Ishikawa (cell line): ENCODE measurements around the gene PSMA7.

Experiments
- CEBPB ChIP-seq: IDR thresholded peaks from 2 replicates; pipeline ENCODE4 v1.6.1; 2012
- CREB1 ChIP-seq: IDR thresholded peaks from 2 replicates; pipeline ENCODE4 v1.6.1; 2012; ENCODE audit warnings: low read depth
- EGR1 ChIP-seq: IDR thresholded peaks from 2 replicates; pipeline ENCODE4 v1.6.1; 2012
- EP300 ChIP-seq: IDR thresholded peaks from 2 replicates; pipeline ENCODE4 v1.6.1; 2012; ENCODE audit warnings: borderline replicate concordance
- FOXM1 ChIP-seq: IDR thresholded peaks from 2 replicates; pipeline ENCODE4 v1.6.1; 2012; ENCODE audit warnings: low read depth, borderline replicate concordance
- NFIC ChIP-seq: IDR thresholded peaks from 2 replicates; pipeline ENCODE4 v1.6.1; 2012
- RAD21 ChIP-seq: IDR thresholded peaks from 2 replicates; pipeline ENCODE4 v1.6.1; 2012; ENCODE audit warnings: low read depth
- TAF1 ChIP-seq: IDR thresholded peaks from 2 replicates; pipeline ENCODE4 v1.6.1; 2012; ENCODE audit warnings: low read depth, mild to moderate bottlenecking
- TCF12 ChIP-seq: IDR thresholded peaks from 2 replicates; pipeline ENCODE4 v1.6.1; 2012; ENCODE audit warnings: low read depth
- TEAD4 ChIP-seq: IDR thresholded peaks from 2 replicates; pipeline ENCODE4 v1.6.1; 2012
- YY1 ChIP-seq: IDR thresholded peaks from 2 replicates; pipeline ENCODE4 v1.6.1; 2012; ENCODE audit warnings: low read depth
- ZBTB7A ChIP-seq: IDR thresholded peaks from 2 replicates; pipeline ENCODE4 v1.6.1; 2012; ENCODE audit warnings: low read depth
- TF ChIP-seq, protein P1 (sequence below): IDR thresholded peaks from 2 replicates; pipeline ENCODE4 v1.6.1; 2012
- TF ChIP-seq, protein P2 (sequence below): IDR thresholded peaks from 2 replicates; pipeline ENCODE4 v1.6.1; 2012
- TF ChIP-seq, protein P3 (sequence below): IDR thresholded peaks from 2 replicates; pipeline ENCODE4 v1.6.1; 2012; ENCODE audit warnings: low read depth, mild to moderate bottlenecking

PSMA7 gene

GRCh38 chr20:62174870-62175624, 31.9 kb upstream of the PSMA7 start:
- TF ChIP-seq NFIC (no peak), CREB1 (no peak), EP300 (no peak), TCF12 (no peak), FOXM1 (no peak), TEAD4 (no peak), CEBPB (no peak), ZBTB7A (no peak), YY1 (no peak), TAF1 (no peak), EGR1 (no peak), RAD21 (no peak)
- TF ChIP-seq, protein P1, sequence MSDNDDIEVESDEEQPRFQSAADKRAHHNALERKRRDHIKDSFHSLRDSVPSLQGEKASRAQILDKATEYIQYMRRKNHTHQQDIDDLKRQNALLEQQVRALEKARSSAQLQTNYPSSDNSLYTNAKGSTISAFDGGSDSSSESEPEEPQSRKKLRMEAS = no peak
- TF ChIP-seq, protein P2, sequence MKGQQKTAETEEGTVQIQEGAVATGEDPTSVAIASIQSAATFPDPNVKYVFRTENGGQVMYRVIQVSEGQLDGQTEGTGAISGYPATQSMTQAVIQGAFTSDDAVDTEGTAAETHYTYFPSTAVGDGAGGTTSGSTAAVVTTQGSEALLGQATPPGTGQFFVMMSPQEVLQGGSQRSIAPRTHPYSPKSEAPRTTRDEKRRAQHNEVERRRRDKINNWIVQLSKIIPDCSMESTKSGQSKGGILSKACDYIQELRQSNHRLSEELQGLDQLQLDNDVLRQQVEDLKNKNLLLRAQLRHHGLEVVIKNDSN = no peak

- no peak for TF ChIP-seq TCF12
- no peak for TF ChIP-seq ZBTB7A
- TF ChIP-seq, protein P3, sequence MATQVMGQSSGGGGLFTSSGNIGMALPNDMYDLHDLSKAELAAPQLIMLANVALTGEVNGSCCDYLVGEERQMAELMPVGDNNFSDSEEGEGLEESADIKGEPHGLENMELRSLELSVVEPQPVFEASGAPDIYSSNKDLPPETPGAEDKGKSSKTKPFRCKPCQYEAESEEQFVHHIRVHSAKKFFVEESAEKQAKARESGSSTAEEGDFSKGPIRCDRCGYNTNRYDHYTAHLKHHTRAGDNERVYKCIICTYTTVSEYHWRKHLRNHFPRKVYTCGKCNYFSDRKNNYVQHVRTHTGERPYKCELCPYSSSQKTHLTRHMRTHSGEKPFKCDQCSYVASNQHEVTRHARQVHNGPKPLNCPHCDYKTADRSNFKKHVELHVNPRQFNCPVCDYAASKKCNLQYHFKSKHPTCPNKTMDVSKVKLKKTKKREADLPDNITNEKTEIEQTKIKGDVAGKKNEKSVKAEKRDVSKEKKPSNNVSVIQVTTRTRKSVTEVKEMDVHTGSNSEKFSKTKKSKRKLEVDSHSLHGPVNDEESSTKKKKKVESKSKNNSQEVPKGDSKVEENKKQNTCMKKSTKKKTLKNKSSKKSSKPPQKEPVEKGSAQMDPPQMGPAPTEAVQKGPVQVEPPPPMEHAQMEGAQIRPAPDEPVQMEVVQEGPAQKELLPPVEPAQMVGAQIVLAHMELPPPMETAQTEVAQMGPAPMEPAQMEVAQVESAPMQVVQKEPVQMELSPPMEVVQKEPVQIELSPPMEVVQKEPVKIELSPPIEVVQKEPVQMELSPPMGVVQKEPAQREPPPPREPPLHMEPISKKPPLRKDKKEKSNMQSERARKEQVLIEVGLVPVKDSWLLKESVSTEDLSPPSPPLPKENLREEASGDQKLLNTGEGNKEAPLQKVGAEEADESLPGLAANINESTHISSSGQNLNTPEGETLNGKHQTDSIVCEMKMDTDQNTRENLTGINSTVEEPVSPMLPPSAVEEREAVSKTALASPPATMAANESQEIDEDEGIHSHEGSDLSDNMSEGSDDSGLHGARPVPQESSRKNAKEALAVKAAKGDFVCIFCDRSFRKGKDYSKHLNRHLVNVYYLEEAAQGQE = no peak
- TF ChIP-seq, protein P2 = no peak
- TF ChIP-seq TAF1 = no peak
- TF ChIP-seq, protein P1 = no peak
- TF ChIP-seq YY1 = no peak
- no peak for TF ChIP-seq RAD21
These were observed 31.0 kb upstream of the PSMA7 start for GRCh38 chr20:62174021-62174804.

- TF ChIP-seq TEAD4 = no peak
- TF ChIP-seq EP300 = no peak
- no peak for TF ChIP-seq FOXM1
- TF ChIP-seq NFIC = no peak
- TF ChIP-seq, protein P1 = no peak
- TF ChIP-seq CEBPB = no peak
- no peak for TF ChIP-seq ZBTB7A
- TF ChIP-seq RAD21 = no peak
- no peak for TF ChIP-seq EGR1
These were observed 29.5 kb upstream of the PSMA7 start for GRCh38 chr20:62172666-62173065.

GRCh38 chr20:62171245-62171644, 28.1 kb upstream of the PSMA7 start:
- TF ChIP-seq YY1 (no peak), CREB1 (no peak), FOXM1 (no peak), RAD21 (no peak), EP300 (no peak), CEBPB (no peak), TAF1 (no peak), EGR1 (no peak), TEAD4 (no peak), NFIC (no peak), TCF12 (no peak), ZBTB7A (no peak)
- TF ChIP-seq, protein P1 = no peak
- TF ChIP-seq, protein P3 = no peak
- TF ChIP-seq, protein P2 = no peak
